IMR-90 (cell line): ENCODE measurements around the gene TBCD. TPM values are rescaled to one million over a fixed set of nuclear protein-coding genes. Genes with fewer than 3 reads are reported as not detected.

Experiments
- ATAC-seq: fragments of 200-7000 bp; cut with Tn5 transposase; 2 replicates; pipeline ENCODE4 v1.9.1; 2020; ENCODE audit warnings: low read depth, mild to moderate bottlenecking, moderate library complexity
- BruUV-seq: library from RNA; stranded (reverse); fragments of 400-500 nt; replicated peaks from 2 replicates; lab custom pipeline; 2021; lab: Mats Ljungman, UMichigan
- CTCF ChIA-PET: fragments of 300-600 bp; formaldehyde crosslinking; extraction: SDS; loops from one replicate; lab custom pipeline; 2021; ENCODE audit warnings: antibody characterized with exemption; lab: Yijun Ruan, JAX
- POLR2A ChIA-PET: fragments of 300-600 bp; sonication (Branson Sonifier 250); formaldehyde crosslinking; loops from one replicate; lab custom pipeline; 2022; ENCODE audit warnings: antibody characterized with exemption; ENCODE audit not compliant: unreplicated experiment; lab: Charles Lee
- DNase-seq: peaks from one replicate; pipeline ENCODE4 v3.0.0; 2013
- H2AFZ ChIP-seq: replicated peaks from 2 replicates; pipeline ENCODE3; 2013; ENCODE audit warnings: low read length, mild to moderate bottlenecking; ENCODE audit not compliant: poor library complexity
- H2AK5ac ChIP-seq: 2 replicates; pipeline ENCODE4 v1.6.1; 2013; ENCODE audit warnings: low read depth, low read length, inconsistent platforms
- H2AK9ac ChIP-seq: replicated peaks from 2 replicates; pipeline ENCODE3; 2013; ENCODE audit warnings: mild to moderate bottlenecking, low read depth, low read length, moderate library complexity; ENCODE audit not compliant: poor library complexity
- H2BK120ac ChIP-seq: 2 replicates; pipeline ENCODE4 v1.6.1; 2013; ENCODE audit warnings: low read depth, low read length, inconsistent platforms
- H2BK15ac ChIP-seq: 3 replicates; pipeline ENCODE4 v1.6.1; 2013; ENCODE audit warnings: low read depth, low read length, inconsistent platforms
- H2BK20ac ChIP-seq: 2 replicates; pipeline ENCODE4 v1.6.1; 2013; ENCODE audit warnings: low read depth, mild to moderate bottlenecking, inconsistent platforms, low read length, moderate library complexity
- H2BK5ac ChIP-seq: 2 replicates; pipeline ENCODE4 v1.6.1; 2013; ENCODE audit warnings: mild to moderate bottlenecking, low read depth, low read length, inconsistent platforms; ENCODE audit not compliant: poor library complexity, severe bottlenecking
- H3K14ac ChIP-seq: replicated peaks from 2 replicates; pipeline ENCODE4 v1.6.1; 2013; ENCODE audit warnings: low read depth, low read length, inconsistent platforms
- H3K18ac ChIP-seq: 2 replicates; pipeline ENCODE4 v1.6.1; 2013; ENCODE audit warnings: low read depth, low read length, control low read depth
- H3K23ac ChIP-seq: 2 replicates; pipeline ENCODE4 v1.6.1; 2013; ENCODE audit warnings: low read depth, low read length, inconsistent platforms
- H3K27ac ChIP-seq: 2 replicates; pipeline ENCODE4 v1.5.1; 2013; ENCODE audit warnings: mild to moderate bottlenecking, control low read depth, low read length; ENCODE audit not compliant: insufficient read depth
- H3K27me3 ChIP-seq: 2 replicates; pipeline ENCODE4 v1.6.1; 2013; ENCODE audit warnings: low read length; ENCODE audit not compliant: control insufficient read depth, insufficient read depth
- H3K36me3 ChIP-seq: 2 replicates; pipeline ENCODE4 v1.6.1; 2013; ENCODE audit warnings: low read length, mixed read lengths; ENCODE audit not compliant: control insufficient read depth, insufficient read depth
- H3K4ac ChIP-seq: 2 replicates; pipeline ENCODE4 v1.6.1; 2013; ENCODE audit warnings: low read depth, low read length, inconsistent platforms
- H3K4me1 ChIP-seq: 2 replicates; pipeline ENCODE4 v1.6.1; 2013; ENCODE audit warnings: low read length, mixed read lengths; ENCODE audit not compliant: control insufficient read depth, insufficient read depth
- H3K4me2 ChIP-seq: 2 replicates; pipeline ENCODE4 v1.6.1; 2013; ENCODE audit warnings: low read depth, mild to moderate bottlenecking, control low read depth, low read length, moderate library complexity
- H3K4me3 ChIP-seq: 2 replicates; pipeline ENCODE4 v1.5.1; 2013; ENCODE audit warnings: low read depth, mild to moderate bottlenecking, control low read depth, low read length, moderate library complexity; ENCODE audit not compliant: insufficient read depth
- H3K56ac ChIP-seq: 2 replicates; pipeline ENCODE4 v1.6.1; 2013; ENCODE audit warnings: low read length, inconsistent platforms; ENCODE audit not compliant: insufficient read depth; ENCODE audit errors: extremely low read depth
- H3K79me1 ChIP-seq, 2 experiments: 2 replicates each; pipeline ENCODE4 v1.6.1; 2013; ENCODE audit warnings: low read length in 2 of 2, inconsistent platforms in 1 of 2, low read depth in 1 of 2
- H3K9ac ChIP-seq: 2 replicates; pipeline ENCODE4 v1.6.1; 2013; ENCODE audit warnings: low read depth, low read length, control low read depth
- H3K9me1 ChIP-seq: 2 replicates; pipeline ENCODE4 v1.6.1; 2013; ENCODE audit warnings: low read length, inconsistent platforms; ENCODE audit not compliant: insufficient read depth
- H3K9me3 ChIP-seq: 2 replicates; pipeline ENCODE4 v1.6.1; 2013; ENCODE audit warnings: low read length; ENCODE audit not compliant: control insufficient read depth, insufficient read depth
- H4K20me1 ChIP-seq: 2 replicates; pipeline ENCODE4 v1.6.1; 2013; ENCODE audit warnings: low read length, inconsistent platforms; ENCODE audit not compliant: insufficient read depth
- H4K5ac ChIP-seq: 2 replicates; pipeline ENCODE4 v1.6.1; 2013; ENCODE audit warnings: mild to moderate bottlenecking, low read depth, low read length, control low read depth
- H4K8ac ChIP-seq, 2 experiments: 2 replicates each; pipeline ENCODE4 v1.6.1; 2013; ENCODE audit warnings: low read depth in 2 of 2, low read length in 2 of 2, control low read depth in 1 of 2, inconsistent platforms in 1 of 2
- H4K91ac ChIP-seq: 2 replicates; pipeline ENCODE4 v1.6.1; 2013; ENCODE audit warnings: low read depth, low read length, inconsistent platforms; ENCODE audit not compliant: insufficient read depth
- BHLHE40 ChIP-seq: fragments of 150-350 bp; IDR thresholded peaks from 2 replicates; pipeline ENCODE4 v1.6.1; 2016; ENCODE audit warnings: mild to moderate bottlenecking, low read depth, low read length
- CEBPB ChIP-seq: IDR thresholded peaks from 2 replicates; pipeline ENCODE4 v1.6.1; 2012; ENCODE audit warnings: low read depth, low read length, improper control_type of control experiment
- CHD1 ChIP-seq: IDR thresholded peaks from 2 replicates; pipeline ENCODE4 v1.6.1; 2012; ENCODE audit warnings: low read depth, low read length, improper control_type of control experiment
- CTCF ChIP-seq: conservative IDR thresholded peaks from 2 replicates; pipeline ENCODE4 v1.5.1; 2012; ENCODE audit warnings: mild to moderate bottlenecking, low read depth, low read length, improper control_type of control experiment
- ELK1 ChIP-seq: fragments of 150-350 bp; IDR thresholded peaks from 2 replicates; pipeline ENCODE4 v1.6.1; 2016; ENCODE audit warnings: low read depth, mild to moderate bottlenecking, low read length, moderate library complexity, borderline replicate concordance
- FOS ChIP-seq: fragments of 150-350 bp; IDR thresholded peaks from 2 replicates; pipeline ENCODE4 v1.6.1; 2016; ENCODE audit warnings: low read depth, low read length
- MAFK ChIP-seq: IDR thresholded peaks from 2 replicates; pipeline ENCODE4 v1.6.1; 2012; ENCODE audit warnings: low read depth, low read length, improper control_type of control experiment
- MAZ ChIP-seq: IDR thresholded peaks from 2 replicates; pipeline ENCODE4 v1.6.1; 2012; ENCODE audit warnings: low read depth, mild to moderate bottlenecking, low read length, improper control_type of control experiment, moderate library complexity, borderline replicate concordance
- MXI1 ChIP-seq: IDR thresholded peaks from 2 replicates; pipeline ENCODE4 v1.6.1; 2012; ENCODE audit warnings: low read depth, mild to moderate bottlenecking, low read length, moderate library complexity, borderline replicate concordance
- NFE2L2 ChIP-seq: fragments of 150-350 bp; IDR thresholded peaks from 2 replicates; pipeline ENCODE4 v1.6.1; 2016; ENCODE audit warnings: low read depth, mild to moderate bottlenecking, low read length
- POLR2A ChIP-seq: IDR thresholded peaks from 2 replicates; pipeline ENCODE4 v1.6.1; 2012; ENCODE audit warnings: mild to moderate bottlenecking, low read depth, low read length
- RAD21 ChIP-seq: IDR thresholded peaks from 2 replicates; pipeline ENCODE4 v1.6.1; 2012; ENCODE audit warnings: low read length, improper control_type of control experiment
- RCOR1 ChIP-seq: IDR thresholded peaks from 2 replicates; pipeline ENCODE4 v1.6.1; 2012; ENCODE audit warnings: mild to moderate bottlenecking, low read length, improper control_type of control experiment; ENCODE audit not compliant: insufficient replicate concordance
- RFX5 ChIP-seq: IDR thresholded peaks from 2 replicates; pipeline ENCODE4 v1.8.0; 2012; ENCODE audit warnings: low read depth, mild to moderate bottlenecking, low read length, moderate library complexity
- SMC3 ChIP-seq: fragments of 150-350 bp; IDR thresholded peaks from 2 replicates; pipeline ENCODE4 v1.6.1; 2016; ENCODE audit warnings: low read depth, mild to moderate bottlenecking, antibody characterized with exemption, low read length, moderate library complexity
- USF2 ChIP-seq: fragments of 150-350 bp; IDR thresholded peaks from 2 replicates; pipeline ENCODE4 v1.6.1; 2017; ENCODE audit warnings: mild to moderate bottlenecking, antibody characterized with exemption, low read length, low read depth
- WGBS, 2 experiments: methylation state at CpG; one replicate each; pipeline versions ENCODE4 v1.1.5 to v1.1.7; 2013; ENCODE audit warnings: missing lambda C conversion rate in 2 of 2; ENCODE audit not compliant: insufficient read length in 1 of 2; ENCODE audit errors: extremely low coverage in 2 of 2; 5-methylcytosine and 5-hydroxymethylcytosine counted together
- dilution Hi-C: fragments of 300-500 bp; cut with HindIII; formaldehyde crosslinking; loops from one replicate; pipeline ENCODE4 v1.14.3; 2018; ENCODE audit warnings: low sequenced_read_pairs; ENCODE audit not compliant: unreplicated experiment
- in situ Hi-C: fragments of 300-500 bp; cut with MboI; formaldehyde crosslinking; loops from 3 replicates; pipeline ENCODE4 v1.14.3; 2019; ENCODE audit warnings: low sequenced_read_pairs, inconsistent platforms, mixed read lengths
- intact Hi-C: fragments of 100-400 bp; cut with micrococcal nuclease; formaldehyde crosslinking; loops from 2 replicates; pipeline ENCODE4 v1.10.0; 2022
- polyA plus RNA-seq, 3 experiments: library from polyadenylated mRNA; depleted of rRNA; stranded (reverse); fragments of >200 nt; gene quantifications; 2 replicates each; pipeline ENCODE4 v1.2.3, GENCODE V29; 2012; ENCODE audit warnings: low replicate concordance in 1 of 3
- total RNA-seq: library from RNA; depleted of rRNA; stranded (reverse); fragments of >200 nt; gene quantifications from 2 replicates; pipeline ENCODE4 v1.2.3, GENCODE V29; 2012

TBCD gene
- total and polyA plus RNA-seq, 2 of the 4 experiments (the other 2 are of a cell fraction) = 21.9 to 54.5 TPM

GRCh38 chr17:82924214-82924613, 172.3 kb downstream of the TBCD start:
- CTCF ChIA-PET = no interaction called here
- no peak overlapping the region for H2BK20ac ChIP-seq
- intact Hi-C loops (no loop called here), dilution Hi-C loops (no loop called here), in situ Hi-C loops (no loop called here)
- no peaks in the 10 kb centered on the region; the same call in 1 of the 2 replicates for H3K9me1 ChIP-seq
- no peak overlapping the region for H2BK15ac ChIP-seq
- no TSS peak for BruUV-seq
- H3K4me3 ChIP-seq = no peak overlapping the region
- no peak overlapping the region for H4K91ac ChIP-seq
- H3K27me3 ChIP-seq = no peaks in the 10 kb centered on the region
- H2AK5ac ChIP-seq = no peak overlapping the region
- H3K56ac ChIP-seq = no peak overlapping the region
- H3K18ac ChIP-seq = no peak overlapping the region
- H2AFZ ChIP-seq = no peak overlapping the region
- POLR2A ChIA-PET = no interaction called here
- peaks cover 28% of the 10 kb centered on the region for H3K36me3 ChIP-seq
- H3K14ac ChIP-seq = no peak overlapping the region
- no peak for DNase-seq
- H3K23ac ChIP-seq = no peak overlapping the region
- ATAC-seq = no peak
- H2BK5ac ChIP-seq = no peak overlapping the region
- H3K4me1 ChIP-seq = no peaks in the 10 kb centered on the region
- H4K20me1 ChIP-seq = no peaks in the 10 kb centered on the region
- H4K5ac ChIP-seq = no peak overlapping the region
- H3K9ac ChIP-seq = no peak overlapping the region
- no peak overlapping the region for H4K8ac ChIP-seq
- TF ChIP-seq RAD21 = no peak
- TF ChIP-seq CHD1 = no peak
- TF ChIP-seq FOS = no peak
- TF ChIP-seq MXI1 = no peak
- TF ChIP-seq MAFK = no peak
- TF ChIP-seq CTCF = no peak
- TF ChIP-seq USF2 = no peak
- TF ChIP-seq MAZ = no peak
- no peak for TF ChIP-seq SMC3
- no peak for TF ChIP-seq POLR2A
- TF ChIP-seq RFX5 = no peak
- no peak for TF ChIP-seq BHLHE40
- no peak for TF ChIP-seq CEBPB
- TF ChIP-seq ELK1 = no peak
- no peak for TF ChIP-seq NFE2L2
- no peak for TF ChIP-seq RCOR1
- H3K27ac ChIP-seq = no peak overlapping the region
- H3K9me3 ChIP-seq = no peaks in the 10 kb centered on the region
- H2AK9ac ChIP-seq = no peak overlapping the region
- no peaks in the 10 kb centered on the region for H3K79me1 ChIP-seq
- 100% methylated on average over 7 of the region's 13 CpGs; no CpG with 5 or more reads in 1 of the 2 experiments for WGBS, 2 experiments
- no peak overlapping the region for H3K4ac ChIP-seq
- H3K4me2 ChIP-seq = no peak overlapping the region
- H2BK120ac ChIP-seq = no peak overlapping the region
